PC-9 (cell line): ENCODE measurements around the gene TGFBI. TPM values are rescaled to one million over a fixed set of nuclear protein-coding genes. Genes with fewer than 3 reads are reported as not detected.
A peak's percentile ranks its signal among the peaks of the same experiment; 100 is the strongest.

Source experiments
- BruUV-seq: library from RNA; stranded (reverse); fragments of 400-500 nt; replicated peaks from 2 replicates; lab custom pipeline; 2021; lab: Mats Ljungman, UMichigan
- CTCF ChIA-PET: fragments of 300-600 bp; sonication (Branson Sonifier 250); formaldehyde crosslinking; loops from one replicate; lab custom pipeline; 2022; ENCODE audit warnings: antibody characterized with exemption; lab: Charles Lee
- POLR2A ChIA-PET: fragments of 300-600 bp; sonication (Branson Sonifier 250); formaldehyde crosslinking; loops from one replicate; lab custom pipeline; 2022; ENCODE audit warnings: antibody characterized with exemption; ENCODE audit not compliant: unreplicated experiment; lab: Charles Lee
- DNase-seq, 2 experiments: peaks; one replicate each; pipeline versions ENCODE4 v3.0.0 to v3.0.0-alpha.2; 2015 to 2022; ENCODE audit warnings: mixed read lengths in 1 of 2
- H2AFZ ChIP-seq: fragments of 200-600 bp; sonication (generic); 2 replicates; pipeline ENCODE4 v1.8.1; 2017; ENCODE audit warnings: antibody characterized with exemption
- H3F3A ChIP-seq: fragments of 200-600 bp; sonication (generic); 2 replicates; pipeline ENCODE4 v1.8.1; 2017; ENCODE audit warnings: antibody characterized with exemption, mild to moderate bottlenecking, low read depth; ENCODE audit not compliant: insufficient read depth
- H3K27ac ChIP-seq: fragments of 200-600 bp; sonication (generic); 2 replicates; pipeline ENCODE4 v1.6.1; 2016; ENCODE audit warnings: mixed run types
- H3K27me3 ChIP-seq: fragments of 200-600 bp; sonication (generic); 2 replicates; pipeline ENCODE4 v1.6.1; 2016; ENCODE audit warnings: low read depth, mixed run types; ENCODE audit not compliant: insufficient read depth
- H3K36me3 ChIP-seq: fragments of 200-600 bp; sonication (generic); 2 replicates; pipeline ENCODE4 v1.6.1; 2016; ENCODE audit warnings: low read depth, mixed run types
- H3K4me1 ChIP-seq: fragments of 200-600 bp; sonication (generic); replicated peaks from 2 replicates; pipeline ENCODE4 v1.6.1; 2016; ENCODE audit warnings: mixed run types; ENCODE audit not compliant: insufficient read depth
- H3K4me2 ChIP-seq: fragments of 200-600 bp; sonication (generic); 2 replicates; pipeline ENCODE4 v1.6.1; 2017; ENCODE audit warnings: mixed run types
- H3K4me3 ChIP-seq: fragments of 200-600 bp; sonication (generic); 2 replicates; pipeline ENCODE4 v1.6.1; 2016; ENCODE audit warnings: mixed run types
- H3K79me2 ChIP-seq: fragments of 200-600 bp; sonication (generic); 2 replicates; pipeline ENCODE4 v1.6.1; 2017; ENCODE audit warnings: low read depth, mixed run types
- H3K9me2 ChIP-seq: fragments of 200-600 bp; sonication (generic); 2 replicates; pipeline ENCODE4 v1.8.1; 2017; ENCODE audit warnings: mild to moderate bottlenecking; ENCODE audit not compliant: insufficient read depth
- H3K9me3 ChIP-seq: fragments of 200-600 bp; sonication (generic); 2 replicates; pipeline ENCODE4 v1.8.1; 2016; ENCODE audit warnings: low read depth; ENCODE audit not compliant: insufficient read depth
- H4K20me1 ChIP-seq: fragments of 200-600 bp; sonication (generic); 2 replicates; pipeline ENCODE4 v1.8.1; 2017; ENCODE audit not compliant: insufficient read depth
- EZH2 ChIP-seq: fragments of 200-600 bp; sonication (generic); IDR thresholded peaks from 2 replicates; pipeline ENCODE4 v1.8.0; 2017; ENCODE audit warnings: antibody characterized with exemption, low read depth
- intact Hi-C: fragments of 100-400 bp; cut with micrococcal nuclease; formaldehyde crosslinking; loops from one replicate; pipeline ENCODE4 v1.10.0; 2022; ENCODE audit not compliant: unreplicated experiment
- total RNA-seq: library from RNA; stranded (reverse); gene quantifications from 2 replicates; pipeline ENCODE4 v1.2.3, GENCODE V29; 2021
- TF ChIP-seq, protein P1 (sequence below): fragments of 200-600 bp; sonication (generic); conservative IDR thresholded peaks from 2 replicates; pipeline ENCODE4 v1.6.1; 2017; ENCODE audit warnings: mixed run types, antibody characterized with exemption, mild to moderate bottlenecking, moderate library complexity

Gene TGFBI
- total RNA-seq, 1 experiment from 2014 or later, result 437 TPM

GRCh38 chr5:136094189-136094912 lies 65.6 kb downstream of the TGFBI start:
- Histone ChIP-seq H3K9me3 (no peaks in the 10 kb centered on the region), H3K4me2 (no peak overlapping the region), H3K27me3 (no peaks in the 10 kb centered on the region), H3F3A (no peaks in the 10 kb centered on the region), H3K27ac (no peak overlapping the region), H3K9me2 (no peaks in the 10 kb centered on the region), H3K4me1 (peaks cover 14% of the 10 kb centered on the region; the same call in 1 of the 2 replicates), H3K4me3 (no peak overlapping the region), H3K79me2 (no peaks in the 10 kb centered on the region), H2AFZ (no peak overlapping the region), H3K36me3 (no peaks in the 10 kb centered on the region), H4K20me1 (no peaks in the 10 kb centered on the region)
- intact Hi-C loops, result no loop called here
- TF ChIP-seq, protein P1, sequence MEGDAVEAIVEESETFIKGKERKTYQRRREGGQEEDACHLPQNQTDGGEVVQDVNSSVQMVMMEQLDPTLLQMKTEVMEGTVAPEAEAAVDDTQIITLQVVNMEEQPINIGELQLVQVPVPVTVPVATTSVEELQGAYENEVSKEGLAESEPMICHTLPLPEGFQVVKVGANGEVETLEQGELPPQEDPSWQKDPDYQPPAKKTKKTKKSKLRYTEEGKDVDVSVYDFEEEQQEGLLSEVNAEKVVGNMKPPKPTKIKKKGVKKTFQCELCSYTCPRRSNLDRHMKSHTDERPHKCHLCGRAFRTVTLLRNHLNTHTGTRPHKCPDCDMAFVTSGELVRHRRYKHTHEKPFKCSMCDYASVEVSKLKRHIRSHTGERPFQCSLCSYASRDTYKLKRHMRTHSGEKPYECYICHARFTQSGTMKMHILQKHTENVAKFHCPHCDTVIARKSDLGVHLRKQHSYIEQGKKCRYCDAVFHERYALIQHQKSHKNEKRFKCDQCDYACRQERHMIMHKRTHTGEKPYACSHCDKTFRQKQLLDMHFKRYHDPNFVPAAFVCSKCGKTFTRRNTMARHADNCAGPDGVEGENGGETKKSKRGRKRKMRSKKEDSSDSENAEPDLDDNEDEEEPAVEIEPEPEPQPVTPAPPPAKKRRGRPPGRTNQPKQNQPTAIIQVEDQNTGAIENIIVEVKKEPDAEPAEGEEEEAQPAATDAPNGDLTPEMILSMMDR, result no peak
- TF ChIP-seq EZH2, result no peak
- no peak for DNase-seq
- POLR2A ChIA-PET, result no interaction called here
- CTCF ChIA-PET, result no interaction called here
- no TSS peak for BruUV-seq

DNA sequence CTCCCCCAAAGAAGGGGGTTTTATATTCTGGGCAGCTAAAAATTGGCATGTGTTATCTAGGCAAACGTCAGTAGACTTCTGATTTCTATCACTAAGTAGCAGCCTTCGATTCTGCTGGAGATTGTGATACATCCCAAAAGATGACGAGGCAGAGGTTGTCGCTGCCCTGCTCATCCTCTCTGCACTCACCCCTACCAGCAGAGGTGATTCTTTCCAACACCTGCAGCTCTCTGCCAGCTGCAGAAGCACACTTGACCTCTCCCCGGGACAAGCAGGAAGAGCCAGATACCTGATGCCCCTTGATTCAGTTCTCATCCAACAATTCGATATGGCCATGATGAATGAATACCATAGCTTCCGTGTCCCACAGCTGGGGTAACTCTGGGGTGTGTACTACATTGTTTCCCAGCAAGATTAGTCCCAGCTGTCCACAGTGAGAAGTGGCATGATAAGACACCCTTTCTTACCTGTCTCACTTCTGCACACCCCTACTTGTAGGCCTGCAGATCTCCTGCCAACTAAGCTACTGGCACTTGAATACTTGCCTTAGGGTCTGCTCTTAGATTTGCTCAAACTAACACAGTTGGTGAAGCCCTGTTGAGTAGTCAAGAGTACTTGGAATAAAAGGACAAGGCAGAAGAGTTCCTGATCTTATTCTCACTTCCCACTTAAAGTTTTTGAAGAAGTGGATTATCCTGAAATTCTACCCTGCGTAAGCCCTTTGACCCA lies 66.3 kb downstream of the TGFBI start:
- Histone ChIP-seq H3K4me2 (no peak overlapping the region), H3K79me2 (no peaks in the 10 kb centered on the region), H3K9me3 (no peaks in the 10 kb centered on the region), H3K9me2 (no peaks in the 10 kb centered on the region), H3K36me3 (no peaks in the 10 kb centered on the region), H3F3A (no peaks in the 10 kb centered on the region), H4K20me1 (no peaks in the 10 kb centered on the region), H3K4me1 (peaks cover 14% of the 10 kb centered on the region; the same call in 1 of the 2 replicates), H2AFZ (no peak overlapping the region), H3K27me3 (no peaks in the 10 kb centered on the region), H3K27ac (no peak overlapping the region), H3K4me3 (no peak overlapping the region)
- ChIA-PET POLR2A (no interaction called here), CTCF (no interaction called here)
- intact Hi-C loops, result loop anchor here (5.0 kb wide), 1 partner anchor 37 kb away; the partner anchor contains the start of gene SMAD5
- no peak for DNase-seq
- no TSS peak for BruUV-seq
- TF ChIP-seq EZH2, result no peak
- TF ChIP-seq, protein P1, result no peak

DNA sequence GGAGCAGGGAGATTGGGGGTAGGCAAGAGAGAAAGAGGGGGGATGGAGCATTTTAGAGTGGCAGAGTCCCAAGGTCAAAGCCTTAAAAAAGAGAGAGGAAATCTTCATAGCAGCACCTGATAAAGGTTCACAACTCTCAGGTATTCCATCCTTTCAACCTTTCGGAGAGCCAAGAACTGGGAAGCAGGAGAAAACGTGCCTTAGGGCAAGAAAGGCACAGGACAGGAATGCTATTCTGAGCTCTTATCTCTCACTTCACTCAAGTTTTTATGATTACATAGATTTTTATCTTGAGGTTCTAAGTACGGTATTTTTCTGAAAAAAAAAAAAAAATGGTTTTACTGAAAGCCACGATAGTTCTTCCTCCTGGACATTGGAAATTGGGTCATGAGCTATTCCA lies 69.4 kb downstream of the TGFBI start:
- ChIA-PET CTCF (interaction anchor here (0.7 to 1.2 kb wide), 2 partner anchors 16 to 97 kb away, joined by 3 read pairs; no protein-coding TSS in a partner anchor), POLR2A (no interaction called here)
- Histone ChIP-seq H3K4me3 (no peak overlapping the region), H3K27ac (no peak overlapping the region), H3F3A (no peaks in the 10 kb centered on the region), H3K27me3 (peaks cover 4% of the 10 kb centered on the region; the same call in 1 of the 2 replicates), H3K36me3 (no peaks in the 10 kb centered on the region), H3K9me3 (no peaks in the 10 kb centered on the region), H3K4me1 (peaks cover 14% of the 10 kb centered on the region; the same call in 1 of the 2 replicates), H4K20me1 (no peaks in the 10 kb centered on the region), H2AFZ (no peak overlapping the region), H3K4me2 (peak overlapping the region; percentile 4; the same call in 1 of the 2 replicates), H3K9me2 (no peaks in the 10 kb centered on the region), H3K79me2 (no peaks in the 10 kb centered on the region)
- DNase-seq, result peak; percentile 27 to 49
- intact Hi-C loops, result loop anchor here (2.0 to 5.0 kb wide), 2 partner anchors 34 to 77 kb away; partner anchors contain the start of gene SMAD5
- no TSS peak for BruUV-seq
- TF ChIP-seq EZH2, result no peak
- TF ChIP-seq, protein P1, result no peak
